Measurements from ENCODE around the gene CLIC5. TPM values are rescaled to one million over a fixed set of nuclear protein-coding genes. Genes with fewer than 3 reads are reported as not detected.

CLIC5 gene
- total RNA-seq, 8 experiments from 2014 or later, result 0.05 to 1.7 (median 0.38) TPM; not detected in 1

- in situ Hi-C loops (cut with MboI; ENCODE audit: low pct_unique_long_range_greater_than_20kb in 2 of 9, low sequenced_read_pairs in 9 of 9, unreplicated experiment in 9 of 9), result loop anchor here in 4 of 9 experiments (25.0 kb wide), 6 partner anchors 187 to 1462 kb away; partner anchors contain the start of gene SUPT3H (in 1 of the 4)
- H3K27ac ChIP-seq, result no peak overlapping the region
- H3K4me1 ChIP-seq (replicated peaks in 1 of 2), result peaks cover 7 to 12% of the 10 kb centered on the region in 2 donors
- peak in 6 of 8 experiments; percentile 24 to 90 (median 59) for ATAC-seq (replicated peaks in 6 of 8)
- 0 to 83% (median 75%) methylated on average over 1 to 4 of the region's 5 CpGs; no CpG with 5 or more reads in 1 of the 10 experiments for WGBS, 10 experiments
- H3K4me3 ChIP-seq, result no peak overlapping the region
These were observed 91.7 kb downstream of the CLIC5 start for GRCh38 chr6:45923831-45924391.

GRCh38 chr6:45922728-45923351 is 92.8 kb downstream of the CLIC5 start:
- H3K4me3 ChIP-seq, result no peak overlapping the region
- in situ Hi-C loops (cut with MboI; ENCODE audit: low pct_unique_long_range_greater_than_20kb in 2 of 9, low sequenced_read_pairs in 9 of 9, unreplicated experiment in 9 of 9), result loop anchor here in 4 of 9 experiments (25.0 kb wide), 6 partner anchors 186 to 1461 kb away; partner anchors contain the start of gene SUPT3H (in 1 of the 4)
- WGBS, 10 experiments, result 9 to 60% (median 35%) methylated on average over 1 to 11 of the region's 11 CpGs
- H3K27ac ChIP-seq, result no peak overlapping the region
- peak; percentile 67 to 90 (median 75) for ATAC-seq (replicated peaks in 6 of 8)
- H3K4me1 ChIP-seq (replicated peaks in 1 of 2), result peaks cover 8 to 12% of the 10 kb centered on the region in 2 donors

- in situ Hi-C loops (cut with MboI; ENCODE audit: low pct_unique_long_range_greater_than_20kb in 2 of 9, low sequenced_read_pairs in 9 of 9, unreplicated experiment in 9 of 9), result loop anchor here in 4 of 9 experiments (25.0 kb wide), 6 partner anchors 184 to 1459 kb away; partner anchors contain the start of gene SUPT3H (in 1 of the 4)
- peaks cover 7 to 8% of the 10 kb centered on the region in 2 donors for H3K4me1 ChIP-seq (replicated peaks in 1 of 2)
- WGBS, 10 experiments, result 40 to 100% (median 87%) methylated on average over 1 to 6 of the region's 6 CpGs
These were observed 93.9 kb downstream of the CLIC5 start for GRCh38 chr6:45921691-45922281.

GRCh38 chr6:45920819-45921511 is 94.7 kb downstream of the CLIC5 start:
- Histone ChIP-seq H3K4me1 (replicated peaks in 1 of 2) (peaks cover 6 to 8% of the 10 kb centered on the region in 2 donors), H3K4me3 (no peak overlapping the region), H3K27ac (no peak overlapping the region)
- ATAC-seq (replicated peaks in 6 of 8), result no peak
- in situ Hi-C loops (cut with MboI; ENCODE audit: low pct_unique_long_range_greater_than_20kb in 2 of 9, low sequenced_read_pairs in 9 of 9, unreplicated experiment in 9 of 9), result loop anchor here in 4 of 9 experiments (25.0 kb wide), 6 partner anchors 184 to 1459 kb away; partner anchors contain the start of gene SUPT3H (in 1 of the 4)
- 63 to 100% (median 84%) methylated on average over 1 to 5 of the region's 5 CpGs; no CpG with 5 or more reads in 1 of the 10 experiments for WGBS, 10 experiments

More at GRCh38 chr6:45921691-45922281, 93.9 kb downstream of the CLIC5 start:
- Histone ChIP-seq H3K27ac (no peak overlapping the region), H3K4me3 (no peak overlapping the region)
- peak in 3 of 8 experiments; percentile 8 to 68 (median 32) for ATAC-seq (replicated peaks in 6 of 8)

- in situ Hi-C loops (cut with MboI; ENCODE audit: low pct_unique_long_range_greater_than_20kb in 2 of 9, low sequenced_read_pairs in 9 of 9, unreplicated experiment in 9 of 9), result loop anchor here in 4 of 9 experiments (25.0 kb wide), 6 partner anchors 180 to 1455 kb away; partner anchors contain the start of gene SUPT3H (in 1 of the 4)
- WGBS, 10 experiments, result 100% methylated on average over 1 to 2 of the region's 2 CpGs; no CpG with 5 or more reads in 8 of the 10 experiments
These were observed 98.2 kb downstream of the CLIC5 start for GRCh38 chr6:45917439-45917838.

GRCh38 chr6:45916692-45917091 is 99.0 kb downstream of the CLIC5 start:
- H3K27ac ChIP-seq, result no peak overlapping the region
- no peak overlapping the region for H3K4me3 ChIP-seq
- no peak for ATAC-seq (replicated peaks in 6 of 8)
- WGBS, 10 experiments, result 51 to 100% (median 91%) methylated on average over 1 to 4 of the region's 5 CpGs
- in situ Hi-C loops (cut with MboI; ENCODE audit: low pct_unique_long_range_greater_than_20kb in 2 of 9, low sequenced_read_pairs in 9 of 9, unreplicated experiment in 9 of 9), result loop anchor here in 4 of 9 experiments (25.0 kb wide), 6 partner anchors 179 to 1454 kb away; partner anchors contain the start of gene SUPT3H (in 1 of the 4)
- peaks cover 11 to 16% of the 10 kb centered on the region in 2 donors for H3K4me1 ChIP-seq (replicated peaks in 1 of 2)

More at GRCh38 chr6:45917439-45917838, 98.2 kb downstream of the CLIC5 start:
- peaks cover 13 to 16% of the 10 kb centered on the region in 2 donors for H3K4me1 ChIP-seq (replicated peaks in 1 of 2)
- H3K4me3 ChIP-seq, result no peak overlapping the region
- no peak for ATAC-seq (replicated peaks in 6 of 8)
- H3K27ac ChIP-seq, result no peak overlapping the region

GRCh38 chr6:45915780-45916468 is 99.7 kb downstream of the CLIC5 start:
- Histone ChIP-seq H3K27ac (no peak overlapping the region), H3K4me1 (replicated peaks in 1 of 2) (peaks cover 11 to 16% of the 10 kb centered on the region in 2 donors), H3K4me3 (no peak overlapping the region)
- peak in 4 of 8 experiments; percentile 17 to 81 (median 74) for ATAC-seq (replicated peaks in 6 of 8)
- 20 to 100% (median 85%) methylated on average over 1 to 3 of the region's 3 CpGs; no CpG with 5 or more reads in 2 of the 10 experiments for WGBS, 10 experiments
- in situ Hi-C loops (cut with MboI; ENCODE audit: low pct_unique_long_range_greater_than_20kb in 2 of 9, low sequenced_read_pairs in 9 of 9, unreplicated experiment in 9 of 9), result loop anchor here in 4 of 9 experiments (25.0 kb wide), 6 partner anchors 179 to 1454 kb away; partner anchors contain the start of gene SUPT3H (in 1 of the 4)

GRCh38 chr6:45911691-45912090 is 104.0 kb downstream of the CLIC5 start:
- Histone ChIP-seq H3K27ac (no peak overlapping the region), H3K4me3 (no peak overlapping the region), H3K4me1 (replicated peaks in 1 of 2) (peaks cover 8% of the 10 kb centered on the region in 2 donors)
- ATAC-seq (replicated peaks in 6 of 8), result no peak
- 41 to 100% (median 89%) methylated on average over 1 to 7 of the region's 7 CpGs; no CpG with 5 or more reads in 3 of the 10 experiments for WGBS, 10 experiments
- in situ Hi-C loops (cut with MboI; ENCODE audit: low pct_unique_long_range_greater_than_20kb in 2 of 9, low sequenced_read_pairs in 9 of 9, unreplicated experiment in 9 of 9), result loop anchor here in 4 of 9 experiments (25.0 kb wide), 6 partner anchors 174 to 1449 kb away; partner anchors contain the start of gene SUPT3H (in 1 of the 4)

GRCh38 chr6:45903959-45904358 is 111.7 kb downstream of the CLIC5 start:
- Histone ChIP-seq H3K4me1 (replicated peaks in 1 of 2) (peaks cover 7 to 8% of the 10 kb centered on the region in 2 donors), H3K27ac (no peak overlapping the region), H3K4me3 (no peak overlapping the region)
- no peak for ATAC-seq (replicated peaks in 6 of 8)
- WGBS, 10 experiments, result 17 to 100% (median 77%) methylated on average over 1 of the region's 1 CpG; no CpG with 5 or more reads in 4 of the 10 experiments
- in situ Hi-C loops (cut with MboI; ENCODE audit: low pct_unique_long_range_greater_than_20kb in 2 of 9, low sequenced_read_pairs in 9 of 9, unreplicated experiment in 9 of 9), result loop anchor here in 4 of 9 experiments (25.0 kb wide), 6 partner anchors 167 to 1442 kb away; partner anchors contain the start of gene SUPT3H (in 1 of the 4)

GRCh38 chr6:45902984-45903383 is 112.7 kb downstream of the CLIC5 start:
- H3K27ac ChIP-seq, result no peak overlapping the region
- in situ Hi-C loops (cut with MboI; ENCODE audit: low pct_unique_long_range_greater_than_20kb in 2 of 9, low sequenced_read_pairs in 9 of 9, unreplicated experiment in 9 of 9), result loop anchor here in 4 of 9 experiments (25.0 kb wide), 6 partner anchors 166 to 1441 kb away; partner anchors contain the start of gene SUPT3H (in 1 of the 4)
- peaks cover 8 to 14% of the 10 kb centered on the region in 2 donors for H3K4me1 ChIP-seq (replicated peaks in 1 of 2)
- no peak overlapping the region for H3K4me3 ChIP-seq
- WGBS, 10 experiments, result 60 to 95% (median 81%) methylated on average over 1 to 12 of the region's 15 CpGs; no CpG with 5 or more reads in 2 of the 10 experiments
- ATAC-seq (replicated peaks in 6 of 8), result no peak

Measured in motor neuron (in vitro differentiated cells).